ENCODE measurements around the gene DCPS.
A peak's percentile ranks its signal among the peaks of the same experiment; 100 is the strongest.
"Not testable (repeated sequence)": the region's sequence is repeated elsewhere in the genome, so short reads cannot be mapped to it uniquely, and the experiment has no call there.

The DCPS gene

DNA sequence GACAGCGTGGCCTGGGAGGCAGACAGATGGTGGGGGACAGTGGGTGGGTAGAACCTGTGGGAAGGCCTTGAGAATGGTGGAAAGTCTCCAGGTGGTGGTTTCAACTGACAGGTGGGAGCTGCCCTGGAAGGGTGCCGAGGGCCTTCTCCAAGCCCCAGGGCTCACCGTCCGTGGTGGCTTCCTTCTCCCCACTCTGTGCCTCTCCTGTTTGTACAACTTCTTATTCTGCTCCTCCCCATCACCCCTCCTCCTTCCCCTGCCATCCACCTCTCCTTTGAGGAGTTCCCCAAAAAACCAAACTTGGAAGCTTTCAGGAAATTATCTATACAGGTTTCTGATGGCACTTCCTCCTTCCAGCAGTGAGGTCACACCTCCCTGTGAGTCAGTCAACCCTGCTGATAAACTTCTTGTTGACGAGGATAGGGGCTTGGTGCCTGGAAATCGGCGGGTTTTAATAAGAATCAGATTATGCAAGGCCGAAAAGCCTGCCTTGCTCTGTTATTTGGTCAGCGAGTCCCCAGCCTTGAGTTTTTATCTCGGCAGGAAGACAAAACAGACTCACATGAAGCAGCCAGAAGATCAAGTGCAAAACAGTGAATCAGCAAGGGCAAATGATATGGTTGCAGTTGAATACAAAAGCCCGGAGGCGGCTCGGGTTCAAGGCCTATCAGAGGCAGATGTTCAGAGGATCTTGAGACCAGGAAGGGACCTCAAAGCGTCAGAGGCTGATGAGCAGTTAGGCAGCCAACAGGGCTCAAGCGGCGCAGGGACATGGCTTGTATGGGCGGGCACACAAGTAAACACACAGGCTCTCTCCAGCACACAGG lies 42.1 kb downstream of the DCPS start:
- DNase-seq = peak; percentile 28

DNA sequence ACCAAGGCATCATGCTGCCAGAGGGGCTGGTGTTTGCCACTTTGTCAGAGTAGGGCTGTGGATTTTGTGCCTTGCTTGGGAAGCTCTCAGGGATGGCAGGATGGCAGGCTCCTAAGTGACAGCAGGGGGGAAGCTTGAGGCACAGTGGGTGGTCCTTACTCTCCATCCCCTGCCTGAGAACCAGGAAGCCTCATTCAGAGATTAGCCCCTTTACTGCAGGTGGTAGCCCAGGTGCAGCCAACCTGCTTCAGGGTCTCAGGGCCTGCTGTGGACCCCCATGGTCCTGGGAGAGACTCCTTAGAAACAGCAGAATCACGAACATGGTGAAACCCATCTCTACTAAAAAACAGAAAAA lies 42.7 kb downstream of the DCPS start:
- DNase-seq = no peak

GRCh38 chr11:126346946-126347345 lies 43.1 kb downstream of the DCPS start:
- DNase-seq = not testable (repeated sequence)

GRCh38 chr11:126347751-126348668 lies 44.1 kb downstream of the DCPS start:
- no peak for DNase-seq

- DNase-seq = no peak
These were observed 45.1 kb downstream of the DCPS start for GRCh38 chr11:126348806-126349582.

DNA sequence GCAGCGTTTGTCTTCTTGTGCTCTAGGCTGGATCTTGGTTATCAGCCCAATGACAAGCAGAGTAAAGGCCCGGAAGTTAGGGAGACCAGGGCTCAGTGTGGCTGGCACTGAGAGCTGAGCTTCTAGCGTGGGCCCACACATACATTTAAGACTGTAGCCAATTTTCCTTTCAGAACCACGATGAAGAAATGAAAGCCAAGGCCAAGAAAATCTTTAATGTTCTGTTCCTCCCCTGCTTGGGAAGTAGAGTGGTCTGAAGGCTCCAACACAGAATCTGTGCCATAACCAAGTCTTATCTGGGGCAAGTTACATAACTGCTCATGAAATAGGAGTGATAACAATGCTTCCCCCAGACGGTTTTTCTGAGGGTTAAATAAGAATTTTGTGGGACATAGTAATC lies 47.0 kb downstream of the DCPS start:
- no peak for DNase-seq

GRCh38 chr11:126352163-126352562 lies 48.3 kb downstream of the DCPS start:
- no peak for DNase-seq

DNA sequence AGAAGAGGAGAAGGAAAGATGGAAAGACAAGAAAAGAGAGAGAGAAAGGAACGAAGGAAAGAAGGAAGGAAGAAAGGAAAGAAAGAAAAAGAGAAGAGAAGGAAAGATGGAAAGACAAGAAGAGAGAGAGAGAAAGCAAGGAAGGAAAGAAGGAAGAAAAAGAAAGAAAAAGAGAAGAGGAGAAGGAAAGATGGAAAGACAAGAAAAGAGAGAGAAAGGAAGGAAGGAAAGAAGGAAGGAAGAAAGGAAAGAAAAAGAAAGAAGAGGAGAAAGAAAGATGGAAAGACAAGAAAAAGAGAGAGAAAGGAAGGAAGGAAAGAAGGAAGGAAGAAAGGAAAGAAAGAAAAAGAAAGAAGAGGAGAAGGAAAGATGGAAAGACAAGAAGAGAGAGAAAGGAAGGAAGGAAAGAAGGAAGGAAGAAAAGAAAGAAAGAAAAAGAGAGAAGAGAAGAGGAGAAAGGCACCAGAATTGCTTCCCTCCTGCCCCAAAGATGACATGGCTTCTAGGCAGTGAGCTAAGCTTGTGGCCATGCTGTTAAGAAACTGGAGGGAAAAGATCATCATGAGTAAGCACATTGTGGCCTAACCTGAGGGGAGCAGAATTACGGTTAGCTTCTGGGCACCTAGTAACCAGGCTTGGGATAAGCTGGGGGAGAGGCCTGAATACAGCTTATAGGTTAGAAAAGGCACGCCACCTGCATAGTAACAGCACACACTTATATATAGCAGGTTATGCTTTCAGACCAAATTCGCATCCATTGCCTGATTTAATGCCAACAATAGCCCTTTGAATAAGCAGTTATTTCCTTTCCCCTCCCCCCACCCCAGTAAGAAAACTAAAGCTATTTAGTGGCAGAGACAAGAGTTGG lies 49.3 kb downstream of the DCPS start:
- peak; percentile 79 for DNase-seq

DNA sequence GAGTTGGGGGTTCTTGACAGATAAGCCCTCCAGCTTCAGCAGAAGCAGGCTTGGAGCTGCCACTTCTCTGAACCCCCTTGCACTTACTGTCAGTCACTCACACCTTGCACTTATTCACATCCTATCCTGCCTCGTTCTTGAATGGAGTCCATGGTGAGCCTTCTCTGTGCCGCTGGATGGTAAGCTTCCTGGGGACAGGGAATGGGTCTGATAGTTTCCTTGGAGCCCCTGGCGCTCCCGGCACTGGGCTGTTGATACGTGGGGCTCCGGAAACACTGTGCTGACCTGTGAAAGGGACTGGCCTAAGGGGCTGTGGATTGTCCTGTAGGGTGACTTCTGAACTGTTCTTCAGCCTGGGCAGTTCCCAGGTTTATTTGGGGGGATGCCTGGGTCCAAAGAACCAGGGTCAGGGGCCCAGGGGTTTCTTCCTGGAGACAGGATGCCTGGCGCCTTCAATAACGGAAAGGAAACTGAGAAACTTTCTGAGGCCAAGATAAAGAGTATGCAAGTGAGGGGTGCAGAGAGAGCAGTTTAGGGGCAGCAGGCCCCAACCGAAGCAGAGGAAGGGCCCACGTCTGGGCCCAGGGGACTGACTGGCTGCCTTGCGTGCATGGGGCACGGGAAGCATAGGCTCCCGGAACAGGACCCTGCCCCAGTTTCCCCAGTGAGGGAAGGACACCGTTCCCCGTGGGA lies 50.9 kb downstream of the DCPS start:
- DNase-seq = peak; percentile 21

GRCh38 chr11:126355324-126355925 lies 51.6 kb downstream of the DCPS start, which contains the start of gene ST3GAL4:
Gene ST3GAL4 (plus strand): TSS chr11:126355686. CDS start chr11:126406156, 50,470 bp downstream.
- DNase-seq = peak; percentile 89

- no peak for DNase-seq
These were observed 52.4 kb downstream of the DCPS start for GRCh38 chr11:126355926-126356897.

- no peak for DNase-seq
These were observed 53.4 kb downstream of the DCPS start for GRCh38 chr11:126357055-126357962.

DNA sequence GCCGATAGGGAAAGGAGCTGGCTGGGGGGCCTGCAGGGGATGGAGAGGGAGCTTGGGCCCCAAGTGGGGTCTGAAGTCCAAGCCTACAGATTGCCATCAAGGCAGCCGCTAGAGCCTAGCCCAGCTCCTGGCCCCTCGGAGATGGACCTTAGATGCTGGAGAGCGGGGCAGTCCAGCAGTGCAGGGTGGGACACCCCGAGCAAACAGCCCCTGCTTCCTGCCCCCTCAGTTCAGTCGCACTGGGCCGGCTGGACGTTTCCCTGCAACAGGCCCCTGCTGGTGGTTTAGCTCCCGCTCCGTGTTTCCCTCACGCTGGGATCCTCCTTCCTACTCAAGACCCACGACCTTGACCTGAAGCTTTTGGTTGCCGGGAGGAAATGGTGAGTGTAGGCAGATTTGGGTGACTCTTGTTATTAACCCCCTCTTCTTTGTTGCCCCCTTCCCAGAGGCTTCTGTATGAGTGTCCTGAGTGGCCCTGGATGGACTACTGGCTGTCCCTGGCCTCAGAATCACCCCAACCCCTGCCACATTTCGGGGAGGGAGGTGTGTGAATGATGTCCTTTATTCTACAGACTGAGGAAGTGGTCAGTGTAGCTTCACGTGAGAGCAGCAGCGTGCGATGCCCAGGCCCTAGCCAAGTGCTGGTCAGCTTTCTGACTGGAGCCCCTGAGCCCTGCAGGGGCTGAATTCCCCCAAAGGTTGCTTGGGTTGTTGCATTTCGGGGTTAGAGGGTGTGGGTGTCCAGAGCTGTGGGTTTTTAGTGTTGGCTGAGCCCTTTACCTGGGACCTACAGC lies 54.3 kb downstream of the DCPS start:
- DNase-seq = no peak

GRCh38 chr11:126358763-126359160 lies 54.9 kb downstream of the DCPS start:
- DNase-seq = no peak

DNA sequence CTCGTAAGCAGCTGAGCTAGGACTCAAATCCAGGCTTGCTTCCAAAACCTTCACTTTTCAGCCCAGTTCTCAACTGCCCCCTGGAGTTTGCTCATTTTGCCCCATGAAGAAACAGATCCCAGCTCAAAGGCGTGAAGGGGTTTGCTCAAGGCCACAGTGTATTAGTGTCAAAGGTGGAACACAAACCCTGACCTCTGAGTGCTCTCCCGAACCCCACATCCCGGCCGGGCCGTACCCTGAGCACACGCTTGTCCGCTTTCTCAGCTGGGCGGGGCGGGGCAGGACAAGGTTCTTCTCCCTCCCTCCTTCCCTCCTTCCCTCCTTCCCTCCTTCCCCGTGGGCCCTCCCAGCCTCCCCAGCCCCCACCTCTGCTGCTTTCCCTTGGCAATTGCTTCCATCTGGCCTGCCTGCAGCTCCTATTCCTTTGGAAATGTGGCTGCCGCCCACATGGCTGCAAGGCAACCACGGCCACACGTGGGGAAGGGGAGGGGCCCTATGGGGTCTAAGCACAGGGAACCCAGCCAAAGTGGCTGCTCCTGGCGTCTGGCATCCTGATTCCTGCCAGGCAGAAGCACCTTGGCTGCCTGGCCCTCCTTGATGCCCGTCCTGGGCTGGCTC lies 55.7 kb downstream of the DCPS start:
- DNase-seq = no peak

DNA sequence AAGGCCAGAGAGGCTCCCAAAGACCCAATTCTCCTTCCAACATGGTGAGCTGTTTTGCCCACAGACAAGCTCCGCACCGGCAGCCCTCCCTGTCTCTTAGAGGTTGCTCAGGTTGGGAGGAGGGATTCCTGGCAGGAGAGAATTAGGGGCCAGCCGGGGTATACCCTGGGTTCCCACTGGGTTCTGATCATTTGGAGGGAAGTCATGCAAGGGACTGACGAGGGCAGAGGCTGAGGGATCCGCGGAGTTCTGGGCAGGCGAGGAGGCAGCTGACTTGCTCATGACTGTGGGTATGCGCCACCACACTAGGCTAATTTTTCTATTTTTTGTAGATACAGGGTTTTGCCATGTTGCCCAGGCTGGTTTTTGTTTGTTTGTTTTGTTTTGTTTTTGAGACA lies 56.2 kb downstream of the DCPS start:
- DNase-seq = no peak

GRCh38 chr11:126361400-126361799 lies 57.5 kb downstream of the DCPS start:
- DNase-seq = no peak

Data from activated CD4-positive, alpha-beta T cell treated with anti-CD3 and anti-CD28 coated beads, Interleukin-2, amount 50 U/mL, for 16 hours (primary cell).